Skeletal muscle tissue (tissue), 4 donors: ENCODE results near the gene SAMD13. TPM values are rescaled to one million over a fixed set of nuclear protein-coding genes. Genes with fewer than 3 reads are reported as not detected.
A peak's percentile ranks its signal among the peaks of the same experiment; 100 is the strongest.

ENCODE experiments used
- H3K27ac ChIP-seq: one replicate; pipeline ENCODE4 v1.7.0; 2013; ENCODE audit warnings: mild to moderate bottlenecking, low read depth, low read length, inconsistent platforms
- H3K27me3 ChIP-seq, 3 donors: one replicate each; pipeline ENCODE4 v1.7.0; 2013; ENCODE audit warnings: low read length in 3 of 3; ENCODE audit not compliant: control insufficient read depth in 3 of 3, insufficient read depth in 3 of 3
- H3K36me3 ChIP-seq, 3 donors: one replicate each; pipeline ENCODE4 v1.7.0; 2013; ENCODE audit warnings: low read length in 3 of 3; ENCODE audit not compliant: control insufficient read depth in 3 of 3, insufficient read depth in 3 of 3
- H3K4me1 ChIP-seq, 3 donors: one replicate each; pipeline ENCODE4 v1.7.0; 2013; ENCODE audit warnings: low read length in 3 of 3, mild to moderate bottlenecking in 3 of 3; ENCODE audit not compliant: control insufficient read depth in 3 of 3, insufficient read depth in 3 of 3
- H3K4me3 ChIP-seq, 3 donors: one replicate each; pipeline ENCODE4 v1.7.0; 2013; ENCODE audit warnings: low read length in 3 of 3
- H3K9ac ChIP-seq, 3 donors: one replicate each; pipeline ENCODE4 v1.7.0; 2013; ENCODE audit warnings: low read length in 3 of 3, mild to moderate bottlenecking in 3 of 3, moderate library complexity in 2 of 3, low read depth in 1 of 3
- H3K9me3 ChIP-seq, 3 donors: one replicate each; pipeline ENCODE4 v1.7.0; 2013; ENCODE audit warnings: low read length in 3 of 3; ENCODE audit not compliant: control insufficient read depth in 3 of 3
- total RNA-seq: library from RNA; depleted of rRNA; stranded (reverse); fragments of >200 nt; gene quantifications from one replicate; pipeline ENCODE4 v1.2.3, GENCODE V29; 2014
- donor health status: Osteomylitis.

Gene SAMD13
- total RNA-seq, 1 donor from 2014 or later, result 13.0 TPM

GRCh38 chr1:84352298-84353106 is 51.0 kb downstream of the SAMD13 start:
- H3K9ac ChIP-seq, result no peak overlapping the region
- H3K9me3 ChIP-seq, result no peaks in the 10 kb centered on the region
- no peak overlapping the region for H3K4me3 ChIP-seq
- no peaks in the 10 kb centered on the region for H3K36me3 ChIP-seq
- H3K27ac ChIP-seq, result no peak overlapping the region
- no peaks in the 10 kb centered on the region for H3K27me3 ChIP-seq
- H3K4me1 ChIP-seq, result peaks cover 0 to 5% (median 4%) of the 10 kb centered on the region in 3 donors

- H3K4me1 ChIP-seq, result no peaks in the 10 kb centered on the region
- H3K4me3 ChIP-seq, result no peak overlapping the region
- H3K27me3 ChIP-seq, result no peaks in the 10 kb centered on the region
- no peaks in the 10 kb centered on the region for H3K9me3 ChIP-seq
- no peaks in the 10 kb centered on the region for H3K36me3 ChIP-seq
- no peak overlapping the region for H3K27ac ChIP-seq
- no peak overlapping the region for H3K9ac ChIP-seq
These were observed 52.2 kb downstream of the SAMD13 start for GRCh38 chr1:84353695-84354094.

- no peak overlapping the region for H3K9ac ChIP-seq
- H3K9me3 ChIP-seq, result no peaks in the 10 kb centered on the region
- no peak overlapping the region for H3K4me3 ChIP-seq
- H3K27ac ChIP-seq, result no peak overlapping the region
- H3K36me3 ChIP-seq, result no peaks in the 10 kb centered on the region
- H3K4me1 ChIP-seq, result no peaks in the 10 kb centered on the region
- no peaks in the 10 kb centered on the region for H3K27me3 ChIP-seq
These were observed 54.0 kb downstream of the SAMD13 start for GRCh38 chr1:84355556-84355955.

GRCh38 chr1:84356881-84357280 is 55.4 kb downstream of the SAMD13 start:
- Histone ChIP-seq H3K4me1 (no peaks in the 10 kb centered on the region), H3K9me3 (no peaks in the 10 kb centered on the region), H3K27ac (no peak overlapping the region), H3K27me3 (no peaks in the 10 kb centered on the region), H3K4me3 (no peak overlapping the region), H3K9ac (no peak overlapping the region), H3K36me3 (no peaks in the 10 kb centered on the region)

GRCh38 chr1:84358695-84359094 is 57.2 kb downstream of the SAMD13 start:
- Histone ChIP-seq H3K36me3 (no peaks in the 10 kb centered on the region), H3K27me3 (no peaks in the 10 kb centered on the region), H3K4me1 (peaks cover 0 to 3% (median 0%) of the 10 kb centered on the region in 3 donors), H3K4me3 (no peak overlapping the region), H3K9me3 (no peaks in the 10 kb centered on the region), H3K27ac (no peak overlapping the region), H3K9ac (no peak overlapping the region)

- no peaks in the 10 kb centered on the region for H3K27me3 ChIP-seq
- no peak overlapping the region for H3K4me3 ChIP-seq
- H3K9ac ChIP-seq, result no peak overlapping the region
- H3K27ac ChIP-seq, result no peak overlapping the region
- H3K36me3 ChIP-seq, result no peaks in the 10 kb centered on the region
- H3K4me1 ChIP-seq, result peaks cover 0 to 3% (median 0%) of the 10 kb centered on the region in 3 donors
- H3K9me3 ChIP-seq, result no peaks in the 10 kb centered on the region
These were observed 58.8 kb downstream of the SAMD13 start for GRCh38 chr1:84360316-84360715.

- H3K4me3 ChIP-seq, result no peak overlapping the region
- peaks cover 0 to 3% (median 3%) of the 10 kb centered on the region in 3 donors for H3K4me1 ChIP-seq
- no peaks in the 10 kb centered on the region for H3K36me3 ChIP-seq
- H3K9ac ChIP-seq, result no peak overlapping the region
- no peak overlapping the region for H3K27ac ChIP-seq
- H3K9me3 ChIP-seq, result no peaks in the 10 kb centered on the region
- H3K27me3 ChIP-seq, result no peaks in the 10 kb centered on the region
These were observed 60.3 kb downstream of the SAMD13 start for GRCh38 chr1:84361796-84362195.

- Histone ChIP-seq H3K4me3 (peak overlapping the region in 2 of 3 donors; percentile 2 to 15), H3K9me3 (no peaks in the 10 kb centered on the region), H3K27ac (no peak overlapping the region), H3K4me1 (peaks cover 0 to 3% (median 3%) of the 10 kb centered on the region in 3 donors), H3K9ac (peak overlapping the region; percentile 3 to 35 (median 18)), H3K36me3 (no peaks in the 10 kb centered on the region), H3K27me3 (no peaks in the 10 kb centered on the region)
These were observed 61.5 kb downstream of the SAMD13 start for GRCh38 chr1:84363019-84363418.

- no peak overlapping the region for H3K27ac ChIP-seq
- H3K4me3 ChIP-seq, result no peak overlapping the region
These were observed 62.1 kb downstream of the SAMD13 start for GRCh38 chr1:84363622-84364021.

More at GRCh38 chr1:84363622-84364021, 62.1 kb downstream of the SAMD13 start:
- peaks cover 0 to 3% (median 3%) of the 10 kb centered on the region in 3 donors for H3K4me1 ChIP-seq
- H3K27me3 ChIP-seq, result no peaks in the 10 kb centered on the region
- no peaks in the 10 kb centered on the region for H3K9me3 ChIP-seq
- no peaks in the 10 kb centered on the region for H3K36me3 ChIP-seq
- peak overlapping the region in 1 of 3 donors; percentile 18 for H3K9ac ChIP-seq
